GM12892 (cell line): ENCODE results near the gene TRABD2B.

ENCODE experiments used
- DNase-seq: peaks from one replicate; pipeline ENCODE4 v3.0.0; 2011; ENCODE audit not compliant: insufficient read length
- FAIRE-seq: peaks from 2 replicates; lab custom pipeline; 2011; peaks lifted over from hg19 to GRCh38; lab: Jason Lieb, UNC
- POLR2A ChIP-seq: IDR thresholded peaks from 2 replicates; pipeline ENCODE4 v1.6.1; 2011; ENCODE audit warnings: low read depth, low read length, control low read depth
- POLR2AphosphoS5 ChIP-seq: IDR thresholded peaks from 2 replicates; pipeline ENCODE4 v1.6.1; 2011; ENCODE audit warnings: low read depth, low read length, control low read depth
- TAF1 ChIP-seq: IDR thresholded peaks from 2 replicates; pipeline ENCODE4 v1.6.1; 2011; ENCODE audit warnings: low read depth, mild to moderate bottlenecking, control low read depth, low read length, borderline replicate concordance

The TRABD2B gene

GRCh38 chr1:47751996-47752451 lies 245.2 kb downstream of the TRABD2B start:
- DNase-seq (no peak), FAIRE-seq (no peak)

GRCh38 chr1:47751193-47751592 lies 246.0 kb downstream of the TRABD2B start:
- FAIRE-seq (no peak), DNase-seq (no peak)
- no peak for TF ChIP-seq POLR2A
- TF ChIP-seq POLR2AphosphoS5: no peak
- no peak for TF ChIP-seq TAF1

More at GRCh38 chr1:47751996-47752451, 245.2 kb downstream of the TRABD2B start:
- TF ChIP-seq POLR2AphosphoS5 (no peak), POLR2A (no peak), TAF1 (no peak)

- TF ChIP-seq POLR2A (no peak), TAF1 (no peak), POLR2AphosphoS5 (no peak)
- DNase-seq: no peak
- FAIRE-seq: no peak
Measured at GRCh38 chr1:47745715-47746609, 251.2 kb downstream of the TRABD2B start.

GRCh38 chr1:47742890-47743760 lies 254.1 kb downstream of the TRABD2B start:
- DNase-seq: no peak
- FAIRE-seq: no peak
- TF ChIP-seq TAF1 (no peak), POLR2AphosphoS5 (no peak), POLR2A (no peak)

- DNase-seq (no peak), FAIRE-seq (peak; percentile 71)
- no peak for TF ChIP-seq POLR2A
- no peak for TF ChIP-seq POLR2AphosphoS5
- no peak for TF ChIP-seq TAF1
Measured at GRCh38 chr1:47738560-47739182, 258.5 kb downstream of the TRABD2B start.

- FAIRE-seq: no peak
- TF ChIP-seq POLR2A: no peak
- no peak for DNase-seq
Measured at GRCh38 chr1:47732489-47732888, 264.7 kb downstream of the TRABD2B start.

- no peak for DNase-seq
Measured at GRCh38 chr1:47731730-47732129, 265.5 kb downstream of the TRABD2B start.

GRCh38 chr1:47729685-47730084 lies 267.5 kb downstream of the TRABD2B start:
- DNase-seq: no peak
- FAIRE-seq: no peak
- TF ChIP-seq POLR2A: no peak
- no peak for TF ChIP-seq POLR2AphosphoS5
- no peak for TF ChIP-seq TAF1

More at GRCh38 chr1:47731730-47732129, 265.5 kb downstream of the TRABD2B start:
- TF ChIP-seq POLR2A: no peak
- no peak for TF ChIP-seq TAF1
- no peak for TF ChIP-seq POLR2AphosphoS5
- no peak for FAIRE-seq

- TF ChIP-seq POLR2A: no peak
- no peak for TF ChIP-seq POLR2AphosphoS5
- no peak for TF ChIP-seq TAF1
- no peak for DNase-seq
- no peak for FAIRE-seq
Measured at GRCh38 chr1:47727697-47728085, 269.5 kb downstream of the TRABD2B start.

GRCh38 chr1:47727051-47727696 lies 270.0 kb downstream of the TRABD2B start:
- FAIRE-seq (no peak), DNase-seq (no peak)
- TF ChIP-seq POLR2AphosphoS5 (no peak), POLR2A (no peak), TAF1 (no peak)
